ENCODE data around the gene RRP1.

Gene RRP1

DNA sequence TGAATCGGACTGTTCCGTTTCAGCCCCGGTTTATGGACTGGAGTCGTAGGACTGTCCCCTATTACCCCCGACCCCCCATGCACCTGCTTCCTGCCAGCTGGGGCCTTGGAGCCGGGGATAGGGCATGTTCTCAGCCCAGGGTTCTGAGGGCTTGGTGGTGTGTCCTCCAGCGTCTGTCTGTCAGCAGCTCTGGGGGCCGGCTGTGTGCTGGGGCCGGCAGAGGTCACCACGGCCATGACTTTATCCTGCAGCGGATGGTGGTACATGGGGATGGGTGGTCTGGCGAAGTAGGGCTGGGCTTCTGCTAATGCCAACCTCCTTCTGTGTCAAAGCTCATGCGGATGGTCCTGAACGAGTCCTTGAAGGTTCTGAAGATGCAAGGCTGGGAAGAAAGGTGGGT, 5.5 kb downstream of the RRP1 start:
- H3K4me3 ChIP-seq (ENCODE audit: low read depth, low read length): no peak overlapping the region
- TF ChIP-seq, protein P1, sequence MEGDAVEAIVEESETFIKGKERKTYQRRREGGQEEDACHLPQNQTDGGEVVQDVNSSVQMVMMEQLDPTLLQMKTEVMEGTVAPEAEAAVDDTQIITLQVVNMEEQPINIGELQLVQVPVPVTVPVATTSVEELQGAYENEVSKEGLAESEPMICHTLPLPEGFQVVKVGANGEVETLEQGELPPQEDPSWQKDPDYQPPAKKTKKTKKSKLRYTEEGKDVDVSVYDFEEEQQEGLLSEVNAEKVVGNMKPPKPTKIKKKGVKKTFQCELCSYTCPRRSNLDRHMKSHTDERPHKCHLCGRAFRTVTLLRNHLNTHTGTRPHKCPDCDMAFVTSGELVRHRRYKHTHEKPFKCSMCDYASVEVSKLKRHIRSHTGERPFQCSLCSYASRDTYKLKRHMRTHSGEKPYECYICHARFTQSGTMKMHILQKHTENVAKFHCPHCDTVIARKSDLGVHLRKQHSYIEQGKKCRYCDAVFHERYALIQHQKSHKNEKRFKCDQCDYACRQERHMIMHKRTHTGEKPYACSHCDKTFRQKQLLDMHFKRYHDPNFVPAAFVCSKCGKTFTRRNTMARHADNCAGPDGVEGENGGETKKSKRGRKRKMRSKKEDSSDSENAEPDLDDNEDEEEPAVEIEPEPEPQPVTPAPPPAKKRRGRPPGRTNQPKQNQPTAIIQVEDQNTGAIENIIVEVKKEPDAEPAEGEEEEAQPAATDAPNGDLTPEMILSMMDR (IDR thresholded peaks at IDR 0.05; ENCODE audit: borderline replicate concordance, insufficient read depth, low read depth, low read length): no peak

- TF ChIP-seq, protein P1 (IDR thresholded peaks at IDR 0.05; ENCODE audit: borderline replicate concordance, insufficient read depth, low read depth, low read length): no peak
- no peak overlapping the region for H3K4me3 ChIP-seq (ENCODE audit: low read depth, low read length)
Observed at GRCh38 chr21:43797415-43797814, 8.0 kb downstream of the RRP1 start.

GRCh38 chr21:43797925-43798715, 8.7 kb downstream of the RRP1 start:
- H3K4me3 ChIP-seq (ENCODE audit: low read depth, low read length): no peak overlapping the region
- TF ChIP-seq, protein P1 (IDR thresholded peaks at IDR 0.05; ENCODE audit: borderline replicate concordance, insufficient read depth, low read depth, low read length): no peak

DNA sequence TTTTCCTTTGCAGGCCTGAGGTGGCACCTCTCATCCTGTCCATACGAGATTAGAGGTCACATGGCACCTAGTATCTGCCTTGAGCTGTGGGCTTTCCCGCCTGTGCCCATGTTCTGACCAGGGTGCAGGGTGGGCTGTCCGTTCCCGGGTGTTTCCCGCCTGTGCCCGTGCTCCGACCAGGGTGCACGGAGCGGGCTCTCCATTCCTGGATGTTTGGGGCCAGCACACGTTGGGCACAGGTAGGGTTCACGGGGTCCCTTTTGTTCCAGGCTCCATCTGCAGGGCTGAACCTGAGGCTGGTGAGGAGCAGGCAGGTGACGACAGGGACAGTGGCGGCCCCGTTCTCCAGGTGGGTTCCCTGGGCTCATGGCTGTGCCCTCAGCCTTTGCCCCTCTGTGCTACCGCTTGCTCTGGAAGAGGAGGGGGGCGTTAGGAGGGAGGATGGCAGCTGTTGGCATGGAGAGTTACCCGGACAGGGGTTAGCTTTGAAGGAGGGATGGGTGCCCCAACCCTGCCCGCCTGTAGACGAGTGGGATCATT, 10.0 kb downstream of the RRP1 start:
- TF ChIP-seq, protein P1 (IDR thresholded peaks at IDR 0.05; ENCODE audit: borderline replicate concordance, insufficient read depth, low read depth, low read length): no peak

GRCh38 chr21:43800124-43800523, 10.7 kb downstream of the RRP1 start:
- no peak overlapping the region for H3K4me3 ChIP-seq (ENCODE audit: low read depth, low read length)
- TF ChIP-seq, protein P1 (IDR thresholded peaks at IDR 0.05; ENCODE audit: borderline replicate concordance, insufficient read depth, low read depth, low read length): no peak

More for the DNA sequence above, 10.0 kb downstream of the RRP1 start:
- no peak overlapping the region for H3K4me3 ChIP-seq (ENCODE audit: low read depth, low read length)

DNA sequence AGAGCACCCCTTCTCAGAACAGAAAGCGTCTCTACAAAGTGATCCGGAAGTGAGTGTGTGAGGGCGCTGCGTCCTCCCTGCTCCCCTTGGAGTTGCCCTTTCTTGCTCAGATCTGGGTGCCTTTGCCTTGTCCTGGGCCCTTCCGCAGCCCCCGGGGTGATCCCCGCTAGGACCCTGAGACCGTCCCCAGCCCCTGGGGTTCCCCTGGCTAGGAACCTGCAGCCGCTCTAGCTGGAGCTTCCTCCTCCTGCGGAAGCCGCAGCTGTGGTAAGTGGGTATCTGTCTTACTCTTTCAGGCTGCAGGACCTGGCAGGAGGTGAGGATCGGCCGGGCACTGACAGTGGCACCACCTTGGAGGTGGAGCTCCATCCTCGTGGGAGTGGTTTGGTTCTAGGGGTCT, 11.2 kb downstream of the RRP1 start:
- TF ChIP-seq, protein P1 (IDR thresholded peaks at IDR 0.05; ENCODE audit: borderline replicate concordance, insufficient read depth, low read depth, low read length): no peak
- H3K4me3 ChIP-seq (ENCODE audit: low read depth, low read length): no peak overlapping the region

Data from GM12875 (cell line).